HepG2 (cell line): ENCODE results near the gene HYLS1. TPM values are rescaled to one million over a fixed set of nuclear protein-coding genes. Genes with fewer than 3 reads are reported as not detected.

Experiments
- ATAC-seq: fragments of 200-7000 bp; cut with Tn5 transposase; 3 replicates; pipeline ENCODE4 v1.9.1; 2020; ENCODE audit warnings: mild to moderate bottlenecking, moderate library complexity
- BruUV-seq: library from RNA; stranded (reverse); fragments of 400-500 nt; replicated peaks from 2 replicates; lab custom pipeline; 2021; lab: Mats Ljungman, UMichigan
- CTCF ChIA-PET: fragments of 300-600 bp; formaldehyde crosslinking; extraction: SDS; loops from one replicate; lab custom pipeline; 2021; ENCODE audit warnings: low total read pairs, inconsistent platforms, low intra/inter-chr PET ratio; lab: Yijun Ruan, JAX
- POLR2A ChIA-PET: fragments of 350-600 bp; sonication (Branson Sonifier 250); formaldehyde crosslinking; loops from one replicate; lab custom pipeline; 2020; ENCODE audit warnings: antibody characterized with exemption, inconsistent platforms; lab: Yijun Ruan, JAX
- DNase-seq: peaks from one replicate; pipeline ENCODE4 v3.0.0-alpha.2; 2015; ENCODE audit warnings: low spot score
- FAIRE-seq: peaks from 3 replicates; lab custom pipeline; 2011; peaks lifted over from hg19 to GRCh38; lab: Jason Lieb, UNC
- H2AFZ ChIP-seq: one replicate; pipeline ENCODE4 v1.6.1; 2011; ENCODE audit warnings: low read length, inconsistent platforms
- H3K27ac ChIP-seq: fragments of 300-600 bp; 3 replicates; pipeline ENCODE4 v1.8.0; 2011; ENCODE audit warnings: mixed run types, mild to moderate bottlenecking, mixed read lengths, low read length, inconsistent platforms; ENCODE audit not compliant: insufficient read depth; ENCODE audit errors: extremely low read length
- H3K27me3 ChIP-seq, 2 experiments: fragments of 200-600 bp in 1 of 2; 2 replicates in 1 of 2; 3 replicates in 1 of 2; pipeline versions ENCODE4 v1.6.0 to v1.8.0; 2011; ENCODE audit warnings: low read length in 2 of 2, mild to moderate bottlenecking in 2 of 2, moderate library complexity in 2 of 2, inconsistent platforms in 1 of 2; ENCODE audit not compliant: insufficient read depth in 2 of 2, control insufficient read depth in 1 of 2
- H3K36me3 ChIP-seq, 2 experiments: fragments of 200-600 bp in 1 of 2; replicated peaks in 1 of 2; 2 replicates in 1 of 2; 3 replicates in 1 of 2; pipeline versions ENCODE4 v1.5.1 to v1.8.0; 2011; ENCODE audit warnings: low read length in 2 of 2, inconsistent platforms in 1 of 2; ENCODE audit not compliant: insufficient read depth in 2 of 2, control insufficient read depth in 1 of 2
- H3K4me1 ChIP-seq: 2 replicates; pipeline ENCODE4 v1.5.1; 2012; ENCODE audit warnings: low read length, inconsistent platforms; ENCODE audit not compliant: insufficient read depth
- H3K4me2 ChIP-seq: 2 replicates; pipeline ENCODE4 v1.6.0; 2011; ENCODE audit warnings: low read depth, low read length, inconsistent platforms
- H3K4me3 ChIP-seq, 3 experiments: fragments of 200-600 bp in 1 of 3; sonication (generic), shearing (Covaris generic) in 1 of 3; replicated peaks in 1 of 3; 2 replicates each; pipeline ENCODE4 v1.5.1; 2011 to 2016; ENCODE audit warnings: low read length in 3 of 3, inconsistent platforms in 2 of 3, low read depth in 2 of 3, mild to moderate bottlenecking in 2 of 3, control low read depth in 1 of 3, mixed read lengths in 1 of 3; ENCODE audit not compliant: insufficient read depth in 1 of 3
- H3K79me2 ChIP-seq: one replicate; pipeline ENCODE4 v1.6.1; 2011; ENCODE audit warnings: low read length, inconsistent platforms; ENCODE audit not compliant: insufficient read depth
- H3K9ac ChIP-seq: 2 replicates; pipeline ENCODE4 v1.6.0; 2011; ENCODE audit warnings: mild to moderate bottlenecking, low read depth, low read length, inconsistent platforms; ENCODE audit not compliant: insufficient read depth
- H3K9me3 ChIP-seq: 2 replicates; pipeline ENCODE4 v1.5.1; 2012; ENCODE audit warnings: mild to moderate bottlenecking, low read length
- H4K20me1 ChIP-seq: 2 replicates; pipeline ENCODE4 v1.6.0; 2011; ENCODE audit warnings: inconsistent platforms, mild to moderate bottlenecking, low read length, moderate library complexity; ENCODE audit not compliant: insufficient read depth
- CTCF ChIP-seq: sonication (generic); formaldehyde crosslinking; IDR thresholded peaks from 2 replicates; pipeline ENCODE4 v1.5.0; 2020; ENCODE audit warnings: mild to moderate bottlenecking, missing genetic modification reagents, moderate library complexity
- DR1 ChIP-seq: sonication (generic); formaldehyde crosslinking; IDR thresholded peaks from 2 replicates; pipeline ENCODE4 v1.8.0; 2021; ENCODE audit warnings: mild to moderate bottlenecking, missing genetic modification reagents, inconsistent platforms
- HOXA3 ChIP-seq: sonication (generic); formaldehyde crosslinking; IDR thresholded peaks from 2 replicates; pipeline ENCODE4 v1.5.0; 2020; ENCODE audit warnings: missing genetic modification reagents
- NR1H2 ChIP-seq: sonication (generic); formaldehyde crosslinking; IDR thresholded peaks from 2 replicates; pipeline ENCODE4 v1.8.1; 2022; ENCODE audit warnings: low read depth, missing genetic modification reagents, borderline replicate concordance
- PAWR ChIP-seq: sonication (generic); formaldehyde crosslinking; IDR thresholded peaks from 2 replicates; pipeline ENCODE4 v1.4.0; 2020; ENCODE audit warnings: missing genetic modification reagents, mild to moderate bottlenecking, borderline replicate concordance
- PHB2 ChIP-seq: fragments of 450-650 bp; IDR thresholded peaks from 2 replicates; pipeline ENCODE4 v1.6.1; 2018; ENCODE audit not compliant: partially characterized antibody
- WGBS: methylation state at CpG from one replicate; pipeline ENCODE4 v1.1.6; 2017; ENCODE audit warnings: low lambda C conversion rate; 5-methylcytosine and 5-hydroxymethylcytosine counted together
- in situ Hi-C: cut with HindIII; loops from 2 replicates; pipeline ENCODE4 v1.10.0; 2017; ENCODE audit warnings: low pct_unique_long_range_greater_than_20kb; ENCODE audit not compliant: extremely low pct_ligation_motif_present
- intact Hi-C: fragments of 100-400 bp; cut with micrococcal nuclease; formaldehyde crosslinking; loops from one replicate; pipeline ENCODE4 v1.10.0; 2022; ENCODE audit not compliant: unreplicated experiment
- polyA plus RNA-seq, 8 experiments: library from polyadenylated mRNA; depleted of rRNA in 3 of 8; stranded (reverse) in 7 of 8; unstranded in 1 of 8; fragments of >200 nt; fragmentation: Illumina TruSeq in 4 of 8; extraction: Trizol in 4 of 8; gene quantifications; 2 replicates each; pipeline versions ENCODE4 v1.2.1 to v1.2.3, GENCODE V29; 2011 to 2016; ENCODE audit warnings: low read depth in 4 of 8, missing spikeins in 1 of 8, mixed read lengths in 1 of 8; ENCODE audit not compliant: insufficient read depth in 1 of 8
- total RNA-seq, 5 experiments: library from RNA; depleted of rRNA; stranded (reverse); fragments of >200 nt; fragmentation: Illumina TruSeq; extraction: Trizol; gene quantifications; 2 replicates each; pipeline ENCODE4 v1.2.3, GENCODE V29; 2016; ENCODE audit warnings: low read depth in 1 of 5

Gene HYLS1
- total and polyA plus RNA-seq, 2 of the 13 experiments (the other 11 are each of a cell fraction or from before 2014, with no cell fraction given), result 1.3 to 3.8 TPM

GRCh38 chr11:125869521-125869920 is 17.9 kb upstream of the HYLS1 start:
- no peaks in the 10 kb centered on the region for H3K36me3 ChIP-seq
- no peaks in the 10 kb centered on the region for H3K79me2 ChIP-seq
- POLR2A ChIA-PET, result no interaction called here
- no peak overlapping the region for H3K27ac ChIP-seq
- FAIRE-seq (peak; percentile 21), ATAC-seq (no peak), DNase-seq (no peak)
- CTCF ChIA-PET, result no interaction called here
- no peaks in the 10 kb centered on the region; the same call in 1 of the 2 replicates for H3K4me1 ChIP-seq
- H3K9ac ChIP-seq, result no peak overlapping the region
- BruUV-seq, result no TSS peak
- no peak overlapping the region for H2AFZ ChIP-seq
- H3K4me2 ChIP-seq, result no peak overlapping the region
- H4K20me1 ChIP-seq, result no peaks in the 10 kb centered on the region
- H3K27me3 ChIP-seq, result 0 out of 5 replicates have a peak, but pooled peaks cover 0 to 11% of the 10 kb centered on the region in 2 experiments
- WGBS, result 6% methylated on average over 2 of the region's 2 CpGs
- in situ Hi-C loops, result no loop called here
- no peak overlapping the region for H3K4me3 ChIP-seq
- TF ChIP-seq NR1H2 (no peak), PAWR (CRISPR knock-in tag) (no peak), CTCF (CRISPR knock-in tag) (peak; percentile 21; the same call in 1 of the 2 replicates), HOXA3 (no peak), DR1 (no peak), PHB2 (no peak)
- intact Hi-C loops, result no loop called here
- H3K9me3 ChIP-seq, result no peaks in the 10 kb centered on the region
